SK-MEL-5 (cell line): ENCODE measurements around the gene CLMP. TPM values are rescaled to one million over a fixed set of nuclear protein-coding genes. Genes with fewer than 3 reads are reported as not detected.
"Not testable (repeated sequence)": the region's sequence is repeated elsewhere in the genome, so short reads cannot be mapped to it uniquely, and the experiment has no call there.

Source experiments
- DNase-seq: peaks from one replicate; pipeline ENCODE4 v3.0.0-alpha.2; 2016; ENCODE audit warnings: low read depth, low spot score
- in situ Hi-C: cut with HindIII; loops from 2 replicates; pipeline ENCODE4 v1.10.0; 2016; ENCODE audit warnings: low sequenced_read_pairs, high pct_unique_total_duplicates, low pct_unique_long_range_greater_than_20kb
- total RNA-seq: library from RNA; depleted of rRNA; stranded (reverse); fragments of >200 nt; shearing (Covaris generic); gene quantifications from 2 replicates; pipeline ENCODE4 v1.2.3, GENCODE V29; 2014

Gene CLMP
- total RNA-seq, 1 experiment from 2014 or later = not detected

GRCh38 chr11:123125169-123125568 lies 69.9 kb downstream of the CLMP start:
- DNase-seq = no peak
- in situ Hi-C loops = no loop called here

- in situ Hi-C loops = loop anchor here (25.0 kb wide), 1 partner anchor 139 kb away; no protein-coding TSS in a partner anchor
- no peak for DNase-seq
Measured at GRCh38 chr11:123122852-123123251, 72.2 kb downstream of the CLMP start.

GRCh38 chr11:123122341-123122740 lies 72.7 kb downstream of the CLMP start:
- DNase-seq = no peak
- in situ Hi-C loops = loop anchor here (25.0 kb wide), 1 partner anchor 140 kb away; no protein-coding TSS in a partner anchor

- in situ Hi-C loops = loop anchor here (25.0 kb wide), 1 partner anchor 146 kb away; no protein-coding TSS in a partner anchor
- peak; percentile 2 for DNase-seq
Measured at GRCh38 chr11:123116486-123116885, 78.6 kb downstream of the CLMP start.

GRCh38 chr11:123111465-123111864 lies 83.6 kb downstream of the CLMP start:
- in situ Hi-C loops = loop anchor here (25.0 kb wide), 1 partner anchor 151 kb away; no protein-coding TSS in a partner anchor

GRCh38 chr11:123110397-123110796 lies 84.7 kb downstream of the CLMP start:
- in situ Hi-C loops = loop anchor here (25.0 kb wide), 1 partner anchor 152 kb away; no protein-coding TSS in a partner anchor
- DNase-seq = no peak

More at GRCh38 chr11:123111465-123111864, 83.6 kb downstream of the CLMP start:
- peak; percentile 62 for DNase-seq

GRCh38 chr11:123107945-123108495 lies 87.0 kb downstream of the CLMP start:
- DNase-seq = no peak
- in situ Hi-C loops = loop anchor here (25.0 kb wide), 1 partner anchor 154 kb away; no protein-coding TSS in a partner anchor

GRCh38 chr11:123104697-123105096 lies 90.4 kb downstream of the CLMP start:
- in situ Hi-C loops = loop anchor here (25.0 kb wide), 1 partner anchor 158 kb away; no protein-coding TSS in a partner anchor
- no peak for DNase-seq

GRCh38 chr11:123103326-123103980 lies 91.6 kb downstream of the CLMP start:
- in situ Hi-C loops = loop anchor here (25.0 kb wide), 1 partner anchor 159 kb away; no protein-coding TSS in a partner anchor
- DNase-seq = peak; percentile 71

GRCh38 chr11:123100379-123101085 lies 94.5 kb downstream of the CLMP start:
- in situ Hi-C loops = loop anchor here (25.0 kb wide), 1 partner anchor 162 kb away; no protein-coding TSS in a partner anchor
- DNase-seq = no peak

- in situ Hi-C loops = no loop called here
- no peak for DNase-seq
Measured at GRCh38 chr11:123098990-123099389, 96.1 kb downstream of the CLMP start.

- no peak for DNase-seq
- in situ Hi-C loops = no loop called here
Measured at GRCh38 chr11:123093739-123094138, 101.3 kb downstream of the CLMP start.

GRCh38 chr11:123091506-123091905 lies 103.5 kb downstream of the CLMP start:
- DNase-seq = no peak
- in situ Hi-C loops = no loop called here

- in situ Hi-C loops, DNase-seq: not testable (repeated sequence)
Measured at GRCh38 chr11:123090168-123090567, 104.9 kb downstream of the CLMP start.

GRCh38 chr11:123088896-123089295 lies 106.2 kb downstream of the CLMP start:
- in situ Hi-C loops, DNase-seq: not testable (repeated sequence)

GRCh38 chr11:123087657-123088056 lies 107.4 kb downstream of the CLMP start:
- DNase-seq, in situ Hi-C loops: not testable (repeated sequence)

GRCh38 chr11:123086305-123086704 lies 108.7 kb downstream of the CLMP start:
- DNase-seq = no peak
- in situ Hi-C loops = no loop called here

GRCh38 chr11:123085497-123085896 lies 109.6 kb downstream of the CLMP start:
- no peak for DNase-seq
- in situ Hi-C loops = no loop called here
